H1 (cell line): ENCODE measurements around the gene ITPR1. TPM values are rescaled to one million over a fixed set of nuclear protein-coding genes. Genes with fewer than 3 reads are reported as not detected.

Source experiments
- CTCF ChIA-PET: fragments of 300-600 bp; sonication (Branson Sonifier 250); formaldehyde crosslinking; loops from one replicate; lab custom pipeline; 2021; ENCODE audit not compliant: partially characterized antibody; lab: Charles Lee
- POLR2A ChIA-PET: fragments of 300-600 bp; sonication (Branson Sonifier 250); formaldehyde crosslinking; loops from one replicate; lab custom pipeline; 2021; ENCODE audit warnings: inconsistent platforms; ENCODE audit not compliant: partially characterized antibody; lab: Charles Lee
- DNase-seq, 2 experiments: peaks; one replicate each; pipeline versions ENCODE4 v3.0.0 to v3.0.0-alpha.2; 2010 to 2022; ENCODE audit warnings: low spot score in 2 of 2, low read depth in 1 of 2, mixed read lengths in 1 of 2
- FAIRE-seq: peaks from 2 replicates; lab custom pipeline; 2011; peaks lifted over from hg19 to GRCh38; lab: Jason Lieb, UNC
- H2AFZ ChIP-seq: 2 replicates; pipeline ENCODE4 v1.8.1; 2012; ENCODE audit warnings: low read length, inconsistent platforms
- H2AK5ac ChIP-seq: 2 replicates; pipeline ENCODE4 v1.6.1; 2013; ENCODE audit warnings: low read depth, low read length
- H2BK120ac ChIP-seq: replicated peaks from 2 replicates; pipeline ENCODE3; 2013; ENCODE audit warnings: low read depth, low read length, inconsistent platforms
- H2BK12ac ChIP-seq: 2 replicates; pipeline ENCODE4 v1.6.1; 2013; ENCODE audit warnings: low read depth, low read length
- H2BK15ac ChIP-seq: 2 replicates; pipeline ENCODE4 v1.6.1; 2013; ENCODE audit warnings: low read length
- H2BK20ac ChIP-seq: 2 replicates; pipeline ENCODE4 v1.6.1; 2013; ENCODE audit warnings: low read length
- H2BK5ac ChIP-seq: 2 replicates; pipeline ENCODE4 v1.6.1; 2013; ENCODE audit warnings: low read depth, low read length
- H3K14ac ChIP-seq: 2 replicates; pipeline ENCODE4 v1.6.1; 2013; ENCODE audit warnings: inconsistent platforms; ENCODE audit not compliant: insufficient read length
- H3K18ac ChIP-seq: 2 replicates; pipeline ENCODE4 v1.6.1; 2013; ENCODE audit warnings: low read length; ENCODE audit errors: extremely low read depth
- H3K23ac ChIP-seq: 2 replicates; pipeline ENCODE4 v1.6.1; 2013; ENCODE audit warnings: inconsistent platforms; ENCODE audit not compliant: insufficient read length
- H3K23me2 ChIP-seq: 2 replicates; pipeline ENCODE4 v1.6.1; 2013; ENCODE audit warnings: low read depth, low read length
- H3K27ac ChIP-seq: 2 replicates; pipeline ENCODE4 v1.6.1; 2011; ENCODE audit warnings: low read depth, low read length, inconsistent platforms
- H3K27me3 ChIP-seq, 4 experiments: replicated peaks in 1 of 4; 1 replicate in 1 of 4; 2 replicates in 3 of 4; pipeline versions ENCODE4 v1.6.1 to v1.8.1; 2011 to 2013; ENCODE audit warnings: low read length in 3 of 4, mild to moderate bottlenecking in 3 of 4, inconsistent platforms in 2 of 4, mixed read lengths in 2 of 4, moderate library complexity in 1 of 4; ENCODE audit not compliant: control insufficient read depth in 3 of 4, insufficient read depth in 3 of 4; ENCODE audit errors: extremely low read depth in 1 of 4
- H3K36me3 ChIP-seq, 4 experiments: 2 replicates each; pipeline versions ENCODE4 v1.6.1 to v1.8.1; 2011 to 2013; ENCODE audit warnings: mild to moderate bottlenecking in 4 of 4, low read length in 3 of 4, moderate library complexity in 2 of 4, control low read depth in 1 of 4, inconsistent platforms in 1 of 4; ENCODE audit not compliant: insufficient read depth in 4 of 4, control insufficient read depth in 2 of 4
- H3K4ac ChIP-seq: replicated peaks from 2 replicates; pipeline ENCODE3; 2013; ENCODE audit warnings: low read length, low read depth, mixed read lengths, inconsistent platforms; ENCODE audit not compliant: insufficient read length
- H3K4me1 ChIP-seq, 4 experiments: replicated peaks in 1 of 4; 1 replicate in 1 of 4; 2 replicates in 3 of 4; pipeline versions ENCODE4 v1.6.1 to v1.8.1; 2011 to 2013; ENCODE audit warnings: low read length in 3 of 4, inconsistent platforms in 2 of 4, mixed read lengths in 1 of 4; ENCODE audit not compliant: insufficient read depth in 4 of 4, control insufficient read depth in 3 of 4
- H3K4me2 ChIP-seq, 2 experiments: 2 replicates each; pipeline versions ENCODE4 v1.6.1 to v1.8.1; 2011 to 2013; ENCODE audit warnings: low read depth in 2 of 2, low read length in 2 of 2, control low read depth in 1 of 2, inconsistent platforms in 1 of 2, mild to moderate bottlenecking in 1 of 2; ENCODE audit not compliant: insufficient read depth in 1 of 2
- H3K4me3 ChIP-seq, 4 experiments: fragments of 200-600, 300-600 bp in 1 of 4; sonication (generic), shearing (Covaris generic), sonication (Bioruptor Twin) in 1 of 4; 2 replicates each; pipeline versions ENCODE4 v1.5.1 to v1.8.1; 2011 to 2016; ENCODE audit warnings: low read length in 4 of 4, low read depth in 3 of 4, control low read depth in 2 of 4, inconsistent platforms in 2 of 4, mild to moderate bottlenecking in 2 of 4, mixed read lengths in 1 of 4, moderate library complexity in 1 of 4; ENCODE audit not compliant: insufficient read depth in 2 of 4; ENCODE audit errors: extremely low read depth in 1 of 4
- H3K56ac ChIP-seq: replicated peaks from 2 replicates; pipeline ENCODE3; 2013; ENCODE audit warnings: low read depth, mild to moderate bottlenecking, mixed read lengths, low read length, inconsistent platforms; ENCODE audit not compliant: insufficient read length
- H3K79me1 ChIP-seq: 2 replicates; pipeline ENCODE4 v1.6.1; 2013; ENCODE audit warnings: low read depth, low read length, control low read depth
- H3K79me2 ChIP-seq, 2 experiments: 2 replicates each; pipeline versions ENCODE4 v1.6.1 to v1.8.1; 2012 to 2013; ENCODE audit warnings: low read length in 2 of 2, mild to moderate bottlenecking in 2 of 2, inconsistent platforms in 1 of 2; ENCODE audit not compliant: insufficient read depth in 2 of 2, control insufficient read depth in 1 of 2
- H3K9ac ChIP-seq, 4 experiments: replicated peaks in 1 of 4; 1 replicate in 1 of 4; 2 replicates in 3 of 4; pipeline versions ENCODE4 v1.6.1 to v1.8.1; 2011 to 2013; ENCODE audit warnings: low read depth in 3 of 4, low read length in 3 of 4, control low read depth in 2 of 4, mild to moderate bottlenecking in 2 of 4, moderate library complexity in 2 of 4, inconsistent platforms in 1 of 4; ENCODE audit errors: extremely low read depth in 1 of 4
- H3K9me3 ChIP-seq, 2 experiments: 2 replicates each; pipeline versions ENCODE4 v1.6.1 to v1.8.1; 2012 to 2013; ENCODE audit warnings: mild to moderate bottlenecking in 2 of 2, moderate library complexity in 2 of 2, control low read depth in 1 of 2, inconsistent platforms in 1 of 2, low read depth in 1 of 2, low read length in 1 of 2, mixed read lengths in 1 of 2; ENCODE audit not compliant: insufficient read depth in 2 of 2
- H4K20me1 ChIP-seq, 2 experiments: replicated peaks in 1 of 2; 2 replicates each; pipeline versions ENCODE3 to v1.8.1; 2011 to 2013; ENCODE audit warnings: inconsistent platforms in 2 of 2, low read length in 2 of 2, mild to moderate bottlenecking in 1 of 2; ENCODE audit not compliant: insufficient read depth in 2 of 2, control insufficient read depth in 1 of 2
- H4K5ac ChIP-seq: 2 replicates; pipeline ENCODE4 v1.6.1; 2013; ENCODE audit warnings: low read length, low read depth, mixed read lengths, inconsistent platforms; ENCODE audit not compliant: insufficient read length
- H4K8ac ChIP-seq: 2 replicates; pipeline ENCODE4 v1.8.0; 2013; ENCODE audit warnings: mild to moderate bottlenecking, moderate library complexity, low read length, inconsistent platforms; ENCODE audit not compliant: insufficient read depth; ENCODE audit errors: extremely low read depth
- H4K91ac ChIP-seq: replicated peaks from 2 replicates; pipeline ENCODE3; 2013; ENCODE audit warnings: low read length, mixed read lengths, inconsistent platforms; ENCODE audit not compliant: insufficient read length
- BACH1 ChIP-seq: IDR thresholded peaks from 2 replicates; pipeline ENCODE4 v1.6.1; 2012; ENCODE audit warnings: low read length, improper control_type of control experiment
- CBX8 ChIP-seq: fragments of 300-800, 300-1000 bp; sonication (generic); IDR thresholded peaks from 2 replicates; pipeline ENCODE4 v1.7.1; 2016; ENCODE audit warnings: low read depth, low read length, borderline replicate concordance
- CEBPB ChIP-seq: IDR thresholded peaks from 2 replicates; pipeline ENCODE4 v1.6.1; 2012; ENCODE audit warnings: low read depth, low read length
- CHD1 ChIP-seq: IDR thresholded peaks from 2 replicates; pipeline ENCODE4 v1.6.1; 2012; ENCODE audit warnings: low read depth, low read length, improper control_type of control experiment
- CHD2 ChIP-seq: IDR thresholded peaks from 2 replicates; pipeline ENCODE4 v1.6.1; 2012; ENCODE audit warnings: low read length, improper control_type of control experiment
- GABPA ChIP-seq: IDR thresholded peaks from 2 replicates; pipeline ENCODE4 v1.6.1; 2011; ENCODE audit warnings: mild to moderate bottlenecking, low read length, moderate library complexity, borderline replicate concordance; ENCODE audit not compliant: insufficient read depth
- JUND ChIP-seq: IDR thresholded peaks from 2 replicates; pipeline ENCODE4 v1.6.1; 2011; ENCODE audit warnings: mild to moderate bottlenecking, improper control_type of control experiment, low read length
- KDM1A ChIP-seq: fragments of 200-600, 300-600 bp; sonication (generic); IDR thresholded peaks from 2 replicates; pipeline ENCODE4 v1.7.1; 2016; ENCODE audit warnings: mild to moderate bottlenecking, low read length, borderline replicate concordance
- POU5F1 ChIP-seq: IDR thresholded peaks from 2 replicates; pipeline ENCODE4 v1.6.1; 2011; ENCODE audit warnings: low read depth, mild to moderate bottlenecking, low read length, moderate library complexity
- RFX5 ChIP-seq: IDR thresholded peaks from 2 replicates; pipeline ENCODE4 v1.6.1; 2011; ENCODE audit warnings: low read depth, low read length, improper control_type of control experiment, borderline replicate concordance
- SIN3A ChIP-seq, 2 experiments: IDR thresholded peaks in 1 of 2; conservative IDR thresholded peaks in 1 of 2; 2 replicates each; pipeline ENCODE4 v1.6.1; 2011 to 2012; ENCODE audit warnings: low read length in 2 of 2, improper control_type of control experiment in 1 of 2, low read depth in 1 of 2, mild to moderate bottlenecking in 1 of 2
- SP2 ChIP-seq: IDR thresholded peaks from 2 replicates; pipeline ENCODE4 v1.6.1; 2012; ENCODE audit warnings: mild to moderate bottlenecking, low read length, inconsistent platforms
- TCF12 ChIP-seq: IDR thresholded peaks from 2 replicates; pipeline ENCODE4 v1.6.1; 2011; ENCODE audit warnings: low read depth, mild to moderate bottlenecking, low read length
- TEAD4 ChIP-seq: IDR thresholded peaks from 2 replicates; pipeline ENCODE4 v1.6.1; 2012; ENCODE audit warnings: low read depth, low read length, inconsistent platforms, mixed read lengths
- WGBS, 2 experiments: shearing (Covaris generic) in 1 of 2; methylation state at CpG; one replicate each; pipeline versions ENCODE4 v1.1.6 to v1.1.7; 2013 to 2015; ENCODE audit warnings: low lambda C conversion rate in 2 of 2, mixed read lengths in 2 of 2, inconsistent platforms in 1 of 2, low coverage in 1 of 2, missing lambda C conversion rate in 1 of 2; ENCODE audit not compliant: insufficient replicate concordance in 2 of 2, insufficient coverage in 1 of 2, insufficient read length in 1 of 2; ENCODE audit errors: extremely low coverage in 1 of 2, missing lambda C conversion rate in 1 of 2; 5-methylcytosine and 5-hydroxymethylcytosine counted together
- polyA plus RNA-seq, 7 experiments: library from polyadenylated mRNA; depleted of rRNA in 3 of 7; stranded (reverse) in 5 of 7; unstranded in 2 of 7; fragments of >200 nt in 5 of 7; fragments of 200-250 nt in 2 of 7; gene quantifications; 1 replicate in 5 of 7; 2 replicates in 1 of 7; 4 replicates in 1 of 7; pipeline versions ENCODE4 v1.2.1 to v1.2.3, GENCODE V29; 2011 to 2013; ENCODE audit warnings: missing spikeins in 2 of 7, mixed read lengths in 2 of 7
- total RNA-seq: library from RNA; stranded (reverse); fragmentation: NEBNext Ultra II Directional; extraction: Animal tissue kit (Norgen Biotek cat#: 25700); gene quantifications from 2 replicates; pipeline ENCODE4 v1.2.1, GENCODE V29; 2021
- TF ChIP-seq, protein P1 (sequence below): IDR thresholded peaks from 2 replicates; pipeline ENCODE4 v1.6.1; 2011; ENCODE audit warnings: low read length, improper control_type of control experiment

Gene ITPR1
- total and polyA plus RNA-seq, 2 of the 8 experiments (the other 6 are each of a cell fraction or from before 2014, with no cell fraction given), result 2.5 to 16.3 TPM

DNA sequence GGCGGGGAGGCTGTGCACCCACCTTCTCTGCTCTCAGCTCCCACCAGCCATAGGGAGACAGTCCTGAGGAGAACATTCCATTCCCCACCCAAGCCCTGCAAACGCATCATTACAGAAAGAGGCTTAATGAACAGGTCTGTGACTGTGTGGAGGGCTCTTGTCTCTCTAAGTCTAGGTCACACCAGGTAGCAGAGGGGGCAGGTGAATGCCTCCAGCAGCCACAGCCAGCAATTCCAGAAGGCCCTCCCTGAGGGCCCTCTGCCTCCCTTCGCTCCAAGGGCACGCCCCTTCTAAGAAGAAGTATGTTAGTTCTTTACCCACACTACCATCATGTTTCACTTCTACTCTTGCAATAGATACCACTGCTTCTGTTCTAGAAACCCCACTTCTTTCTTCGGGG is 268.6 kb downstream of the ITPR1 start:
- H3K4ac ChIP-seq, result no peak overlapping the region
- H3K4me3 ChIP-seq, result no peak overlapping the region
- H2BK15ac ChIP-seq, result no peak overlapping the region
- no peak overlapping the region for H2BK5ac ChIP-seq
- CTCF ChIA-PET, result interaction anchor here (1.2 to 1.4 kb wide), 3 partner anchors 10 to 50 kb away, joined by 3 to 4 read pairs (median 3); no protein-coding TSS in a partner anchor
- peaks cover 0 to 13% of the 10 kb centered on the region in 2 experiments for H3K9me3 ChIP-seq
- H3K79me2 ChIP-seq, result no peaks in the 10 kb centered on the region
- TF ChIP-seq POU5F1 (no peak), CHD1 (no peak), JUND (no peak), CHD2 (no peak), CBX8 (no peak), TCF12 (no peak), CEBPB (no peak), BACH1 (no peak), KDM1A (no peak), SP2 (no peak), TEAD4 (no peak), SIN3A (conservative IDR thresholded peaks at IDR 0.05 in 1 of 2, IDR thresholded peaks at IDR 0.05 in 1 of 2; ENCODE audit: low read depth in 1 of 2, low read length in 2 of 2) (no peak), RFX5 (no peak), GABPA (no peak)
- TF ChIP-seq, protein P1, sequence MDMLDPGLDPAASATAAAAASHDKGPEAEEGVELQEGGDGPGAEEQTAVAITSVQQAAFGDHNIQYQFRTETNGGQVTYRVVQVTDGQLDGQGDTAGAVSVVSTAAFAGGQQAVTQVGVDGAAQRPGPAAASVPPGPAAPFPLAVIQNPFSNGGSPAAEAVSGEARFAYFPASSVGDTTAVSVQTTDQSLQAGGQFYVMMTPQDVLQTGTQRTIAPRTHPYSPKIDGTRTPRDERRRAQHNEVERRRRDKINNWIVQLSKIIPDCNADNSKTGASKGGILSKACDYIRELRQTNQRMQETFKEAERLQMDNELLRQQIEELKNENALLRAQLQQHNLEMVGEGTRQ, result no peak
- H3K14ac ChIP-seq, result no peak overlapping the region
- POLR2A ChIA-PET, result no interaction called here
- no peak for FAIRE-seq
- no peaks in the 10 kb centered on the region for H3K23me2 ChIP-seq
- H3K56ac ChIP-seq, result no peak overlapping the region
- H4K20me1 ChIP-seq, result no peaks in the 10 kb centered on the region
- H3K27ac ChIP-seq, result no peak overlapping the region
- H4K91ac ChIP-seq, result no peak overlapping the region
- no peak overlapping the region for H2AK5ac ChIP-seq
- H3K27me3 ChIP-seq, result no peaks in the 10 kb centered on the region
- H3K36me3 ChIP-seq, result no peaks in the 10 kb centered on the region
- H2BK12ac ChIP-seq, result no peak overlapping the region
- no peak overlapping the region for H2BK20ac ChIP-seq
- no peaks in the 10 kb centered on the region for H3K4me1 ChIP-seq
- H3K4me2 ChIP-seq, result no peak overlapping the region
- H3K18ac ChIP-seq, result no peak overlapping the region
- no peak overlapping the region for H4K8ac ChIP-seq
- H3K79me1 ChIP-seq, result no peaks in the 10 kb centered on the region
- H2AFZ ChIP-seq, result no peak overlapping the region
- 78% methylated on average over 5 of the region's 5 CpGs; no CpG with 5 or more reads in 1 of the 2 experiments for WGBS, 2 experiments
- H2BK120ac ChIP-seq, result no peak overlapping the region
- no peak overlapping the region for H3K23ac ChIP-seq
- no peak for DNase-seq
- no peak overlapping the region for H3K9ac ChIP-seq
- H4K5ac ChIP-seq, result no peak overlapping the region
